Globus pallidus (tissue), 1 donor: ENCODE data around the gene PCGF2.
A peak's percentile ranks its signal among the peaks of the same experiment; 100 is the strongest.
"Not testable (repeated sequence)": the region's sequence is repeated elsewhere in the genome, so short reads cannot be mapped to it uniquely, and the experiment has no call there.

Source experiments
- DNase-seq: peaks from one replicate; pipeline ENCODE4 v3.0.0-alpha.2; 2015; ENCODE audit warnings: low spot score

PCGF2 gene

DNA sequence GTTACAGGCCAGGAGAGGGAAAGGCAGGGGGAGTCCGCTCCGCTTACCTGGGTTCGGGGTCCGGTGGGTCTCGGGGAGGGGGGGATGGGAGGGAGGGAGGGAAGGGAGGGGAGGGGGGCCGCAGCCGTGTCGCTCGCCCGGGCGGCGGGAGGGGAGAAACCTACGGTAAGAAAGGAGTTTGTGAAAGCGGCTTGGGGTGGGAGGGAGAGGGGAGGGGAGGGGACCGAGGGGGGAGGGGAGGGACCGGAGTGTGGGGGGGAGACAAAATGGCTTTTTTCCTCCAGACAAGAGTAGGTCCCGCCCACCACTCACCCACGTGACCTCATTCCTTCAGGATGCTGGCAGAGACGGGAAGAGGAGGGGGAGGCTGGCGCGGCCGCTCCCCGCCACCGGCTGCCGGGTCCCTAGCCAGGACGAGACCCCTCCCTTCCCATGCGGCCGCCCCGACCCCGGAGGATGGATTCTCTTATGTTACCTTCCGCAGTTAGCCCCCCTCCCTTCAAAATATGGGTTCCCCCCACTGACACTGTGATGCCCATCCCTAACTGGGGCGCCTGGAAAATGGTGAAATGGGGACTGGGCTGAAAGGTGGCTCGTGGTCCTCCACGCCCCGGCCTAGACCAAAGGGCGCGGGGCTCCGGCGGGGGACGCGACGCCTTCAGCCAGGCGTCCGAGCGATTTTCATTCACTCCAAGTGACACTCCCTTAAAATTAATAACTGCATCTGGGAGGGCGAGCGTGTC is at the start of gene PCGF2:
Gene PCGF2 (minus strand): TSS at position 188 of the 743 bp plus-strand sequence. CDS start 7,934 bp downstream, outside the sequence.
- no peak for DNase-seq

DNA sequence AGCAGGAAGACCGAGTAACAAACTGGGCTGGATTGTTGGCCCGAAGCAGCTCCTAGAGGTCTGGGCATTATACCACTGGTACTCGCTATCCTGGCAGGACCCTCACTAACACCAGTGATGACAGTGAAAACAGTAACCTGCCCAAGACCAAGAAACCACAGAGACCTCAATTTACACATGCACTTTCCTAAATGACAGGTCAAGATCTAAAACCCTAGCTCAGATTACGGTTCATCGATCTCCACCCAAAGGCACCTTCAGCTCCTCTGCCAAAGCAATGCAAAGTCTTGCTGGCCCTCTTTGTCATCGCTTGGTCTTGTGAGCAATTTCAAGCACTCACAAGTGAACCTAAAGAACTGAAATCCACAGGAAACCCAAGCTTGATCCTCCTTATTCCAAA is 49.7 kb upstream of the PCGF2 start:
- DNase-seq = no peak

DNA sequence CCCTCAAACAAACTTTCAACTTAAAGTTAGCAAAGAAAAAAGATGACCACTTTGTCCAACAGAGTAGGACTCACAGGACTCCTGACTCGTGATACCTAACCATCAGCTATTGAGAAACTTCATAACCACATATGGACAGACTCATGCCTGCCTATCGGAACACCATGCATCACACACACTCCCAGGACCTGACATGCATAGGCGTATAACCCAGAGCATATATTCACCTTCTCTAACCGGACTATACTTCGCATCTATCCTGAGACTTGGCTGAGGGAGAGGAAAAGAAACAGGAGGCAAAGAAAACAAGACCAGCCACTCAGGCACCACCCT is 49.0 kb upstream of the PCGF2 start:
- DNase-seq = no peak

DNA sequence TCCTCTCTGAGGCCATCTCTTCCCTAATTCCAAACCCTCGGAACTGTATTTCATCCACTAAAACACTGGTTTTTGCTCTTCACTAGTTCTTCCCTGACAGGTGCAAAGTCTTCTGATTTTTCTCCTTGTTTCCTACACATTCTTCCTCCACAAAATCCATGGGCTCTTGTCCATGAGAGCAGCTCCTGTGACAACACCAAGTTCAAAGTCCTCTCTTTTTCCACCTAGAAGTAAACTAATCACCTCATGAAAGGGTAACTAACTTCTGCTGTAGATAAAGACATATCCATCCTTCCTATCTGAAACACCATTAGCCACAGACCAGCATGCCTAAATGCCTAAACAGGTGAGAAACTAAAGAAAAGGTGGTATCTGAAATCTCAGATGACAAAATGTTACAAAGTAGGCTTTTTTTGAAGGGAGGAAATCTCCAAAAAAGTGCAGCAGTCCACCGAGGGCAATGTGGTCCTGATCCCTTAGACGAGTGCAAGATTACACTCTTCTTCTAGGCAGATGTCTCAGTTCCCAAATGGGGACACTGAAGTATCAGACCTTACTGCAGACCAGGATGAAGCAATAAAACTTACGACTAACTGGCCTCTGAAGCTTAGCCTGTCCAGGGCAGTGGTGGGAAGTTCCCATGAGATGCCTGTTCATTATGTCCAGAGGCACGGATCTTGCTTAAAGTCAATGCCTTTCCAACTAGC is 48.5 kb upstream of the PCGF2 start:
- DNase-seq = no peak

DNA sequence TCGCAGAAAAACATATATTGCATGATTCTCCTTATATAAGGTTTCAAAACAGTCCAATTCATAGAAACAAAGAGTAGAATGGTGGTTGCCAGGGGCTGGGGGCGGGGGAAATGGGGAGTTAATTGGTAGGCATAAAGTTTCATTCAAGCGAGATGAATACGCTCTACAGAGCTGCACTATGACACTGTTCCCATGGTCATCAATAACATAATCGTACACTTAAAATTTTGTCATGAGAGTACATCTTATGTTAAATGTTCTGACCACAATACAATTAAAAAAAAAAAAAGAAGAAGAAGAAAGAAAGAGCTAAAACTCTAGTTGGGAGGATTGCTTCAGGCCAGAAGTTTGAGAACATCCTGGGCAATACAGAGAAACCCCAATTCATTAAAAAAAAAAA is 46.1 kb upstream of the PCGF2 start:
- DNase-seq = no peak

DNA sequence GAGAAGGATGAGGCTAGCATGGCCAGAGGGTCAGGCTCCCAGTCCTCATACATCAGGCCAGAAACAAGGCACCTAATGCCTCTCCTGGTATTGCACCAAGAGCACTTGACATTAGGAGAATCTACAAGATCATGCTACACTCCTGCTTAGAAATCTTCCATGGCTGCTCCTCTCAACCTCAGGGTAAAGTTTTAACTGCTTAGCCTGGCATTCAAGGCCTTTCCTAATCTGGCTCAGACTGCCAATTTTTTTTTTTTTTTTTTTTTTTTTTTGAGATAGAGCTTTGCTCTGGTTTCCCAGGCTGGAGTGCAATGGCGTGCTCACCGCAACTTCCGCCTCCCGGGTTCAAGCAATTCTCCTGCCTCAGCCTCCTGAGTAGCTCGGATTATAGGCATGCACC is 43.0 kb upstream of the PCGF2 start:
- DNase-seq = no peak

DNA sequence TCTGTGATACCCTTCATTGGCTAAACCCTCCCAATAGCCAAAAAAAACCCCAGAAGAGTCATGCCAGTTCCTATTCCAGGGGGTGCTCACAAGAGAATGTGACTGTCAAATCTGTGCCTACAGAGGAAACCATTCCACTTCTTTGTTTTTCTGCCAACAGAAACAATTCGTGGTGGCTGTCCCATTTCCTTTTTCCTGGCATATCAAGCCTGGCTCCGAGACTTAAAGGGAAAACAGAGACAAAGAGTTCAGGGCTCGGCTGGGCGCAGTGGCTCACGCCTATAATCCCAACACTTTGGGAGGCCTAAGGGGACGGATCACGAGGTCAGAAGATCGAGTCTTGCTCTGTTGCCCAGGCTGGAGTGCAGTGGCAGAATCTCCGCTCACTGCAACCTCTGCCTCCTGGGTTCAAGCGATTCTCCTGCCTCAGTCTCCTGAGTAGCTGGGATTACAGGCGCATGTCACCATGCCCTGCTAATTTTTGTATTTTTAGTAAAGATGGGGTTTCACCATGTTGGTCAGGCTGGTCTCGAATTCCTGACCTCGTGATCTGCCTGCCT is 42.1 kb upstream of the PCGF2 start:
- DNase-seq = not testable (repeated sequence)

DNA sequence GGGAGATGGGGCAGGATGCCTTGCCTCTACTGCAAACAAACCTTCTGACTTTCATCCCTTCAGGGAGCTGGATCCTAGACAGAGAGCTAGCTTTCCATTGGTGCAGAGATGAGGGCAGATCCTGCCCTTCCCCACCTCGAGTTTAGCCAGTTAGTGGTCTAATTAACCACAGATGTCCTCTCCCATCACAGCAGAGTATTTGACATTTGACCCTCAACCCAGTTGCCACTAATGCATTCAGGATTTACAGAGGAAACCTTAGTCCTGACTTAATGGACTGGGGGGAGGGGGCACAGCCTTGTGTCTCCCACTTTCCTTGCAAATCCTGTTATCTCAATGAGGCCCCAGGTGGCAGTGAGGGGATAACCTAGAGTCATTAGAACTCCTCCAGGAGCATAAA is 41.0 kb upstream of the PCGF2 start:
- no peak for DNase-seq

DNA sequence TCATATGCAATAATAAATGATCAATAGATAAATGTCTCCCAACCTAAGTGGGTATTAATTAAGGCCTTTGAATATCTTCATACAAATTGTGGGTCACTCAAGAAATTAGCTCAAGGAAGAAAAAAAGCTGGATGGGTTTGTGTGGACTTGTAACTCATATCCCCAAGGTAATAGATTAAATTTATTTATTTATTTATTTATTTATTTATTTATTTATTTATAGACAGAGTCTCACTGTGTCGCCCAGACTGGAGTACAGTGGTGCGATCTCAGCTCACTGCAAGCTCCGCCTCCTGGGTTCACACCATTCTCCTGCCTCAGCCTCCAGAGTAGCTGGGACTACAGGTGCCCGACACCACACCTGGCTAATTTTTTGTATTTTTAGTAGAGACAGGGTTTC is 39.9 kb upstream of the PCGF2 start:
- not testable (repeated sequence) for DNase-seq

DNA sequence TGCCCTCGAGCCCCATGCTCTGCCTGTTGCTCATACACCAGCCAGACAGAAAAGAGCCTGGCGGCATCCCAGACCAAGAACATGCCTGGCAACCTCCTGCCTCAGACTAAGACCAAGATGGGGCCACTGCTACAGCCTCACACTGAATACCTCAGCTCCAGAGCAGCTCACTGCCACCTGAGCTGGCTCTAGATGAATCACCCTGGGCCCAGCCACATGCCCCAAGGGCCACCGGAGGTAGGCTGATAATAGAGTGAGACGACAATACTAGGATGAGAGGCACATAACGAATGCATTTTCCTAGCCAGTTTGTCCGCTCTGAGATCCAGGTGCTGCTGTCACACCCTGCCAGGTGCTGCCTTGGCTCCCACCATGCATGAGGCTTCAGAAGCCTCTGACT is 38.2 kb upstream of the PCGF2 start:
- no peak for DNase-seq

DNA sequence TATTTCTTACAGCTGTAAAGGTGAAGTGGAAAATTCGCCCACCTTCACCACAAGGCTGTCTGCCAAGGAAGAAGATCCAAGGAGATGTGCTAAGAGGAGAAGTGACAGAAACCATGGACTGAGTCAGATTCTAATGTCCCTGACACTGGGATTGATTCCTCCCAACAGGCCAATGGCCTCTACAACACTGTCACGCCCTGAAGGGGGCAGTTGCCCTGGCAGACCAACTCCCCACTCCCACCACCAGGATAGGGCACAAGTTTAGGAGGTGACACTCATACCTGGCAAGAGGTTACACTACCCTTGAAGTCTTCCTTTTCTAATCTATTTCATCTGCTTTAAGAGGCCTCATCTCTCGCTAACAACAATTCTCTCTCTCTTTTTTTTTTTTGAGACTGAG is 35.1 kb upstream of the PCGF2 start:
- no peak for DNase-seq

DNA sequence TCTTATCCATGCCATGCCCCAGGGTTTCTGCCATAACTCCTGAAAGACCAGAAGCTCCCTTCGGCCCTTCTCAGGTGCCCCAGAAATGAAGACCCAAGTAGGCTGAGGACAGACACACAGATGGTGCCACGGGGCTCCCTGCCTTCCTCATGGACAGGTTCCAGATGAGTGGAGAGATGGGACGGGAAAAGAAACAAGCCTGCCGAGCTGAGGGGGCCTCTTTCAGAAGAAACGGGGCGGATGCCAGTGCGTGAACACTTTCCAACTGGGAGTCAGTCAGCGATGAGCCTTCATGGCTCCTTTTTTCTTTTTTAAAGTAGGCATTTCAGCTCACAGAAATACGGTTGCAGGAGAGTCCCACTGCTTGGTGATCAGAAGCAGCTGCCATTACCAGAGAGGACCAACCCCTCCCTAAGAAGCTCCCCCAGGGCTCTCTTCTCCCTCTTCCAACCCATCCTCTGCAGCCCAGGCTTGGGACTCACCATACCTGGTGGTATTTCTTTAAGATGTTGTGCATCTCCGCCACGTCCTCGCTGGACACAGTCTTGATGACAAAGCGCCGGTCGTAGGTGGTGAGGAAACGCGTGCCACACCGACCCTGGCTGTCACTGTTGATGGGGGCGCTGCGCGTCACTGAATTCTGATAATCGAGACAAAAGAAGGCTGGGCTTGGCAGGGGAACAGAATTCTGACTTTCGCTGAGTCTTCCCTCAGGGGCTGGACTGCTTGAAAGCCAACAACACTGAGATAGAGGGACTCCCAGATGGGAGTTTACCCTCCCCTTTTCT is 32.0 kb upstream of the PCGF2 start:
- no peak for DNase-seq

DNA sequence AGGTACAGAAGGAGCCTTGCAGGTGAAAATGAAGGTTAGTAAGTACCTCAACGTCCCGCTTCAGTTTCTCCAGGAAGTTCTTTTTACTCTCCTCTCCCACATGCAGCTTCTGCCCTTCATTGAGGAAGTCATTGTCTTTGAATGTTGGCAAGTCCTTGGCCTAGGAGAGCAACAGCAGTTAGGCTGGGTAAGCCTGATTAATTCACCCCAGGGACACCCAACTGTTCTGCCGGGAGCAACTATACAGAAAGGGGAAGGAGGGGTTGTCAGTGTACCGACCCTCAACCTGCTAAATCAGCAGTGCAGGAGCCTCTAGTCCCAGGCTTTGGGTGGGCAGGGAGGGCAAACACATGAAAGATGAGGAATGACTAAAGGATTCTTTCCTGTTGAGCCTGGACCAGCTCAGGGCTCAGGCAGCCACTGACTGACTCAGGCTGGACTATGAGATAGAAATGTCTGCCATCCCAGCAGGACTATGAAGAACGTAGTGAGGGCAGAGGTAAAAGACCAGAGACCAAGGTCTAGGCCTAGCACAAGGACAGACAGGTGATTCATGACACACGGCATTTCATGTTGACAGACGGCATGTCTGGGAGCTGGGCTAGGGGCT is 29.6 kb upstream of the PCGF2 start:
- DNase-seq = no peak

DNA sequence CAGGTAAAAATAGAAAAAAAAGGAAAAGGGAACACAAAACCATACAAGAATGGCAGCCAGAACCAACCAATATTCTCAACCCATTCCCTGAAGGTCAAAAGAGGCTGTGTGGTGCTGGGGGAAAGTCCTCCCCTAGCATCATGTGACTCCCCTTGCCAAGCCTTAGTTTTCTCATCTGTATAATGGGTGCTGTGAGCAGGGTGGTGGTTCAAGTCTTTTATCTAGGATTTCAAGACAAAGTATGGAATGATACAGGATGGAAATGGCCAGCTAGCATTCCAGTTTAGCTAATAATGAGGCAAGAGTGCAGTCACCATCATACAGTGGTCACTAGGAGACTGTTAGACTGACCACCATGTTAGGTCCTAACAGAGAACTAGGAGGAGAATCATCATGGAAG is 25.1 kb upstream of the PCGF2 start:
- DNase-seq = no peak

DNA sequence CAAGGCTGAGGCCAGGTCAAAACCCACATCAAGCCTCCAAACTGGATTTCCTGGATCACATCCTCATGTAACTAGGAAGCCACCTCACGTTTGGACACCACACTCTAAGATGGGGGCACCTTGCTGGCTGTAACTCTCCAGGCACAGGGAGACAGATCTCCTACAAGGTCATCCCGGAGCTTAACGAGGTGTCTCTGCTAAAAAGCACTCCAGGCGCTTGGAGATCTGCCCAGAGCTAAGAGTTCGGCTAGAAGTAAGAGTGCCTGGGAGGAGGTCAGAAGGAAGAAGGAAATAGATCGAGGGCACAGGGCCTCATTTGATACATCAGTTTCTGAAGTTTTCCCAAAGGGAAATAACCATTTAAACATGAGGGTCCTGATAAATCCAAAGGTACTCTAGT is 20.3 kb upstream of the PCGF2 start:
- no peak for DNase-seq

DNA sequence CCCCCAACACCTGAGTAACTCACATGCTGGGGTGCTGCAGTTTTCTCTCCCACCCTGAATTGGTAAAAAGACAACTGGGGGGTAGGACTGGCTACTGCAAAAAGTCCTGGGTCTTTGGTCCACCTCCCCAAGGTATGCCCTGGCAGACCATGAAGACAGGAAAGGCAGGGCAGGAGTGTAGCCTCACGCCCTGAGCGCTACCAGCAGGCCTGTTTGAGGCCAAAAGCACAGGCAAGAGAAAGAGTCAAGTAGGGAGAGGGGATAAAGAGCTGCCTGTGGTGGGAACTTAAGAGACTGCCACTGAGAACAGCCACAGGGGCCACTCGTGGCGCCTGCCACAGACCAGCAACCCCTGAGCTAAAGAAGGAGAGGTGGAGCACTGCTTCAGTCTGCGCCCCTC is 18.2 kb upstream of the PCGF2 start:
- no peak for DNase-seq

DNA sequence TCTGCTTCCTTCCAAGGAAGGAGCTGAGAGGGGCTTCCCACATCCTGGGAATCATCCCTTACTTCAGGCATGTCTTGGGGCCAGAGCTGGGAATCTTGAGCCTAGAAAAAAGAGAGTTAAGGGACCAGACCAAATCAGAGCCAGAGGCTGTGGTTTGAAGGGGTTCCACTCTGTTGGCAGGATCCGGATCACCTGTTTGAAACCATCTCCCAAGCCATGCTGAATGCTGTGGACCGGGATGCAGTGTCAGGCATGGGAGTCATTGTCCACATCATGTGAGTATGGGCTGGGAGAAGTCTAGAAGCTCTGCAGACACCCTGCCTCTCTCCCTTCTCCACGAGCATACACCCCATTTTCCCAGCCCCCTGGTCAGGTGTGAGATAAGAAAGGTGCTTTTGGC is 14.1 kb upstream of the PCGF2 start:
- DNase-seq = no peak

DNA sequence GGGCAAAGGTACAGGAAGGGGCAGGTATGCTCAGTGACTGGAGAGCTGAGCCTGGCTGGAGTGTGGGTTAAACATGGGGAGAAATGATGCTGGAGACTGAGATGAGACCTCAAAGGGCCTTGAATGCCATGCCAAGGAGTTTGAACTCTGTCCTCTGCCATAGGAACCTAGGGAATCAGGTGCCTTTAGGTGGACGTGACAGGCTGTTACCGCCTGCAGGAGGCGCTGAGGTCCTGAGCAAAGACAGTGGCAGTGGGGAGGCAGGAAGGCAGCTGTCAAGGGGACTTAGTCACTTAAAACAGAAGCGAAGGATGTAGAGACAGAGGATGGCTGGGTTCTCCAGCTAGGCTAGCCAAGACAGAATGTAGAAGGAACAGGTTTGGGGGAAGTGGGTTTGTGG is 13.5 kb upstream of the PCGF2 start:
- DNase-seq = no peak

DNA sequence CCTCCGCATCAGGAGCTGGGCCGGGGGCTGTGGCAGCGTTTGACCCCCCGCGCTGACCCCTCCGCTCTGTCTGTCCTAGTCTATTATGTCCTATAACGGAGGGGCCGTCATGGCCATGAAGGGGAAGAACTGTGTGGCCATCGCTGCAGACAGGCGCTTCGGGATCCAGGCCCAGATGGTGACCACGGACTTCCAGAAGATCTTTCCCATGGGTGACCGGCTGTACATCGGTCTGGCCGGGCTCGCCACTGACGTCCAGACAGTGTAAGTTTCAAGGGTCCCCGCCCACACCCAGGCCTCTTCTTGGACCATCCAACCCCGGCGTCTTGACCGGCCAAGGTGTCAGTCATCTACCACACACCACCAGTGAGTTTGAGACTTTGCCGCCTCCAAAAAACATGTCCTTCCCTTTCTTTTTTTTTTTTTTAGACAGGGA is 5.0 kb upstream of the PCGF2 start:
- no peak for DNase-seq

DNA sequence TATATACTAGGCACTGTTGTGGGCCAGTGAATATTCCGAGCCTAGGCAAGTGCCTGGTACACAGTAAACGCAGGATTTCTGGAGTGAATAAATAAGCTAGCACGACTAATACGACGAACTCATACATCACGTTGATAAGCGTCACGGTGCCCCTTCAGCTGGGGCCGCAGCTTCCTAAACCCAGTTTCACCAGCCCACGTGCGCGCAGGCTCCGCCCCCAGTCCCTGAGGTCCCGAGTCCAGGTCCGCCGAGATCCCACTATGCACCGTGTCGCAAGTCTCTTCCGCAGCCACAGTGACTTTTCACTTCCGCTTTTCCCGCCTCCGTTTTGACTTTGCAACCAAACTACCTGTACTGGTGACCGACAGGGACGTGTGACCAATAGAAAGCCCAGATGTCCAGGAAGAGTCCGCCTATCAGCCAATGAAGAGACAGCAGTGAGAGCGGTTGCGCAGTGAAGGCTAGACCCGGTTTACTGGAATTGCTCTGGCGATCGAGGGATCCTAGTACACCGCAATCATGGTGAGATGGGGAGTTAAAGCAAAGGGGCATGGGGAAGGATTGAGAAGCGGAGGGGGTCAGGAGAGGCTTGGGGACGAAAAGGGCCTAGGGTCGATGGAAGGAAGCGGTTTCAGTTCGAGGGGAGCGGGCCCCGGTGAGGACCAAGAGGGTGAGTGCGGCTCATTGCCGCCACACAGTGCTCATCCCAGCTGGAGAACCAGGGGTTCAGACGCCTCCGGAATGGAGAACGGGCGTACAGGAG is 4.4 kb upstream of the PCGF2 start, which contains the start of gene PSMB3:
Gene PSMB3 (plus strand): TSS at position 434 of the 763 bp plus-strand sequence. CDS start 86 bp downstream, at position 520.
- DNase-seq = peak; percentile 100

DNA sequence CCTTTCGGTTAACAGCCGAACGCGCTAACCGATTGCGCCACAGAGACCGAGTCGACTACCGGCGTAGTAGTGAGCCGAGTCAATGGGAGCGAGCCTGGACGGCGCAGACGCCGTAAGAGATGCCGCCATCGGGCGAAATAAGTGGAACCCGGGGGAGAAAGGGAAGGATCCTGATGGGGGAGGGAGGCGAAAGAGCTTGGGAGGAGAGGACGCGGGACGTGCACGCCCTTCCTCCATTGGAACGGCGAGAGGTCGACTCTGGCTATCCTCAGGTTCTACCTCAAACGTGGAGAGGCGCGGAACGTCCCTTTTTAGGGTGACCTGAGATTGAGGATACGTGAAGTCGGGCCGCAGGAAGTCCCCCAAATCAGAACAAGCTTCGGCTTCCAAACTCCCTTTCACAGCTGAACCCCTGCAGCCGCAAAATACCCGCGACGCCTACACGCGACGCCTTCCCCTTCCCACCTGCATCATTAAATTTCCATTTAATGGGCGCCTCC is 3.7 kb upstream of the PCGF2 start:
- peak; percentile 83 for DNase-seq
